GM18511 (cell line): ENCODE measurements around the gene ELMO2.
"Not testable (repeated sequence)": the region's sequence is repeated elsewhere in the genome, so short reads cannot be mapped to it uniquely, and the experiment has no call there.

Experiments
- ATAC-seq: cut with Tn5 transposase; IDR thresholded peaks from one replicate; pipeline ENCODE4 v1.9.1; 2021; ENCODE audit warnings: mild to moderate bottlenecking, moderate library complexity; ENCODE audit not compliant: unreplicated experiment

ELMO2 gene

DNA sequence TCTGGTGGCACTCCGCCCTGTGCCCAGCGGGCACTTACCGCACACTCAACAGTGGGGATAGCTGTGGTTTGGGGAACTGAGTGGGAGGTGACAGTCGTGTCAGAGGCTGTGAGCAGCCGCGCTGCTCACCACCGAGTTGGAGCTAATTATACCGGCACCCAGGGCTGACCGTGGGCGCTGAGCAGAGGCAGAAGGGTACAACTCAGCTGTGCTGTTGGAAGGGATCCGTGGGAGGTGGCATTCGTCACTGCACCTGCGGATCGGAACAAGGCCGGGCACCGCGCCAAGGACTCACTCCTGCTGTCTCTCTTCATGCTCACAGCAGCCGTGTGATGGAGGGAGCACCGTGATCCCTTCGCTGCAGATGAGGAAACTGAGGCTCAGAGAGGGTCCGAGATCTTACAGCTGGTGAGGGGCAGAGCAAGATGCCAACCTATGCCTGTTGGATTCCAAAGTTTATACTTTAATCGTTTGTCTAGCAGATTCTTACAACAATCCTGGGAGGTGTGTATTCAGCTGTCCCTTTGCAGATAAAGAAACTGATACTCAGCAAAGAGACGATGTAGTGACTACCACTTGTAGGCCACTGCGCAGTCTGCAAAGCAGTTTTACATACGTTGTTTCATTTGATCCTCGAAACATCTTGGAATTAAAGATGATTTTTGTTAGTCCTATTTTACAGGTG is 713 bp upstream of the ELMO2 start:
- peak; percentile 55 for ATAC-seq

GRCh38 chr20:46402331-46402811 is 4.0 kb downstream of the ELMO2 start:
- ATAC-seq, result no peak

- no peak for ATAC-seq
Observed at GRCh38 chr20:46401478-46401860, 4.9 kb downstream of the ELMO2 start.

DNA sequence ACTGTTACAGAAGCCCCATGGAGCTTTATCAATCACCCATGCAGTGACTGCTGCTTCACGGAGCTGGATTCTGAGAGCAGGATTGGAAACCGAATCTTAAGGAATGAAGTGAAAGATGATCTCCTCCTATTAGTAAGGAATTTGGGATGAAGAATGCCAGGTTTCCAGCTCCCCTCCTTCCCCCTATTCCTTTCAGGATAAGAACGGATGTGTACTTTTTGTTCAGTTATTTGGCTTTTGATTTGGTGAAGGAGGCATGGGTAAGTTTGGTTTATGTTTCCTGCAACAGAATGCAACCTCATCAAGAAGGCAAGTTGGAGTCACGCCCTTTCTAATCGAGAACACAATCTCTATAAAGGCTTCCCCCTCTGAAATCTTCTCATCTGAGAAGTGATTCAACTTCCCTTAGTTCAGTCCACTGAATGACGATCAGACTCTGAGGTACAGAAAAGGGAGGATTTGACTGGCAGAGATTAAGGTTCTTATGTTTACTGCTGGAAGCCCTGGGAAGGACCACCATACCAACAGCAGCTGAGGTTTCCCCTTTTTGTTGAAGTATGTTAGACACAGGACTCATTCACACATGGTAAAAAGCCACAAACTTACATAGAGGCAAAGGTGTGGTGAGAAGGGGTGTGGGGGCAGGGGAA is 5.5 kb downstream of the ELMO2 start:
- ATAC-seq, result no peak

DNA sequence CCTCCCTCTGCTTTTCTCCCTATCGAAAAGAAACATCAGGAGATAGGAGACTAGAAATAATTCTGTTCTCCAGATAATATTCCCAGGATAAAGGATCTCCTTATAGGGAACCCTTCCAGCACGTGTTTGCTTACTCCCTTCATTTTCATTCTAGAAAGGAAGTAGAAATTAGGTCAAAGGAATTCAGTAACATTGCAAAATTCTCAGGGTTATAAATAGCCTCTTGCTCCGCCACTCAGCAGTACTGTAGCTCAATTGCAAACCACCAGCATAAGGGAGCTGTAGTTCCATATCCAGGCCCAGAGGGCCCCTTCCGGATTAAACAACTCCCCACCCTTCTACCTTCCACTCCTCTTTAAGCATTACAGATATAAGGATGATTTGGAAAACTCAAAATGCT is 6.2 kb downstream of the ELMO2 start:
- ATAC-seq, result no peak

- no peak for ATAC-seq
Observed at GRCh38 chr20:46399401-46399800, 7.0 kb downstream of the ELMO2 start.

GRCh38 chr20:46398963-46399362 is 7.5 kb downstream of the ELMO2 start:
- no peak for ATAC-seq

DNA sequence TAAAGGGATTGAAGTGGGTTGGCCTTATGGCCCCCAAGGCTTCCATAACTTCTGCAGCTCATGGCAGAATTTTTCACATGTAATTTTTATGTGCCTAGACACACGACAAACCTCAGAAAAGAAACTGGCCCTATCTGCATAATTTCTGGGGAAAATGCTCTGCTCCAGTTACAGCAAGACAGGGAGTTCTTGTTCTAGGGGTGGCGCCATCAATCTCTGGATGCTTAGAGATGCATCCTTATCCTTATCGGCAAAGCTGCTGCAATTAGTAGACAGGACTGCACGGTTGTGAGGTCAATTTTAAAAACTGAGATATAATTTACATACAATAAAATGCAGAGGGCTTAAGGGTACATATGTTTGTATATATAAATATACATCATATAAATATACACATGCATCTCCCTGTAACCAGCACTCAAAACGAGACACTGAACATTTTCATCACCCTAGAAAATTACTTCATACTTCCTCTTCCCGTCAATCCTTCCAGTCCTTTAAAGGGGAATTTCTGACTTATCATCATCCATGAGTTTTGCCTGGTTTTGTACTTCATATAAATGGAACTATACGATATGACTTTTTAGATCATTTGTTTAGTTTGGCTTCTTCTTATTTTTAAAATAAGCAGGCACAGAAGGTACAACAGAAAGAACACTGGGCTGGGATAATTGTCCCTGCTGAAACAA is 10.2 kb downstream of the ELMO2 start:
- no peak for ATAC-seq

GRCh38 chr20:46394872-46395760 is 11.3 kb downstream of the ELMO2 start:
- ATAC-seq, result no peak

GRCh38 chr20:46393967-46394366 is 12.4 kb downstream of the ELMO2 start:
- ATAC-seq, result no peak

DNA sequence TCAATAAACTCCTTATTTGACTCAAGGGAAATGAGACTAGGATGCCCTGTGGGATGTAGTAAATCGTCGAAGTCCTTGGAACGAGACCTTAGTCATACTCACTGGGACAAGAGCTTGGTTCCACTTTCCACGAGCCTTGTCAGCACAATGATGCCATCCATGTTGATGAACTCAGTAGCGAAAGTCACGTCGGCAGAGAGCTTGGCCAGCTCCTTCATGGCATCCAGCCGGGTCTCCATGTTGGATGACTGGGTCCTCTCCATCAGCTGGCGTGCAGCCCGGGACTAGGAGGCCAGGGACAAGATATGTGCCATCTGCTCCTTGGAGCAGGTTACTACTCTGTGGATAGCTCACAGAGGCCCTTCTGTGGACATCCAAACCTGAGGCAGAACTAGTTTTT is 17.5 kb downstream of the ELMO2 start:
- ATAC-seq, result no peak

- no peak for ATAC-seq
Observed at GRCh38 chr20:46388201-46388836, 18.1 kb downstream of the ELMO2 start.

DNA sequence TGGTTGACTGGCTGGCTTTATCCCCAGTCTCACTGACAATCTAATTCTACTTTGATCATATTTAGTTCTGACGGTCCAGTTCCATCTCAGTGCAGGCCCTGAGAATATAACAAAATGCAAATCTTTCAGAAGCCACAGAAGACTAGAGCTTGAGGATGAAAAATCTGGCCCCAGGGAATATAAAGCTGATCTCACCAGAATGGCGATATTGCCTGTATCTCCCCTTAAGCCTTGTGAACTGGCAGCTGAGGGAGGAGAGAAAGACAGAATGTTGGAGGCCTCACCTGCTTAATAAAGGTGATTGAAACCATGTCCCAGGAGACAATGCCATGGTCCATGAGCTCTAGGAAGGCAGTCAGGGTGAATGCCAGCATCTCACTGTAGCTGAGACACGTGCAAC is 19.4 kb downstream of the ELMO2 start:
- ATAC-seq, result not testable (repeated sequence)

GRCh38 chr20:46378412-46379009 is 27.9 kb downstream of the ELMO2 start:
- no peak for ATAC-seq

DNA sequence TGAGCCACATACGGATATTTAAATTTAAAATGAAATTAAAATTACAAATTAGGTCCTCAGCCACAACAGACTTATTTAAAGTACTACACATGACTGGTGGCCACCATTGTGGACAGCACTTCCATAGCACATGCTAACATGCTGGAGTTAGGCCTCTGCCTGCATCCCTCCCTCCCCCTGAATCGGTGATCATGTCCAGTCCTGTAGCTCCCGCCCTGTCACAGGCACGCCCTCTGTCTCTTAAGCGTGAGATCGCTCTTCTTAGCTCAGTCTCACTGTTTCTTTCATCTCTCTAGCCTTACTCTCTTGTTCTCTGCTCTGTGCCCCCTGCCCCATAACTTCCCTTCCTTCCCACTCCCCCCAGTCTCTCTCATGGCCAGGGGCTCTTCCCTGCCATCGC is 28.9 kb downstream of the ELMO2 start:
- ATAC-seq, result no peak

- ATAC-seq, result no peak
Observed at GRCh38 chr20:46376196-46376785, 30.1 kb downstream of the ELMO2 start.

DNA sequence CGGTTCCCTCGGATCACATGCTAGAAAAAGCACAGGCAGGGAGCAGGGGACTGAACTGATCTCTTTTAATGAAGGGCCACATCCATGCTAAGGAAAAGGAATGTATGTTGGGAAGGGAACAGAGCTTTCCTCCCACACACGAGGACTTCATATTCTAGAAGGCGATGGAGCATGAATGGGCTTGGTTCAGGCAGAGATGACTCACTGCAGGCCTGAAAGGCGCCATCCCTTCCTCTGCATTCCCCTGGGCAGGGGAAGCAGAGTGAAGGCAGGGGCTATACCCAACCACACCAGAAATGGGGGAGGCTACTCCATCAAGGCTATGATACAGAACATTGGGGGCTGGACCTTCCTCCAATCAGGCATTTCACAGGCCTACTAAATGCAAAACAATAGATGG is 30.6 kb downstream of the ELMO2 start:
- ATAC-seq, result no peak

DNA sequence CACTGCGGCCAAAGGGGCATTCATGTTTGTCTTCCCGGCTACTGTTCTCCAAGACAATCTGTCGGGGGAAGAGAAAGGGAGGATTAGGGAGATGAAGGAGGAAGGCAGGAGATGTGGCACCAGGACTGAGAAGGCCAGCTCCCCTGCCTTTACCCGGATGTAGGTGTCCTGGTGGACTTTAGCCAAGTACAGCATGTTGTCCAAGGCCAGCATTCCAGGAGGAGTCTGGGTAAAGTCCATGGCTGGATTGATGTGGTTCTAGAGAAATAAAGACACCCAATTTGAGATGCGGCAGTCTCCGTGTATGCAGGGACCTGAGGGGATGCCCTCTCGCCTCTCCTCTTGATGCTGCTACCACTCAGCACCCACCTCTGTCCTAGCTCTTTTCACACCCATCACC is 32.0 kb downstream of the ELMO2 start:
- no peak for ATAC-seq

- ATAC-seq, result no peak
Observed at GRCh38 chr20:46371656-46372055, 34.8 kb downstream of the ELMO2 start.

- no peak for ATAC-seq
Observed at GRCh38 chr20:46368902-46369268, 37.5 kb downstream of the ELMO2 start.
